Bronchial epithelial cell (primary cell): ENCODE measurements around the gene ADAMTS14. TPM values are rescaled to one million over a fixed set of nuclear protein-coding genes. Genes with fewer than 3 reads are reported as not detected.

ENCODE experiments used
- DNase-seq: peaks from one replicate; pipeline ENCODE4 v3.0.0-alpha.2; 2010; ENCODE audit warnings: low read depth
- FAIRE-seq: peaks from 2 replicates; lab custom pipeline; 2011; peaks lifted over from hg19 to GRCh38; lab: Jason Lieb, UNC
- H3K27me3 ChIP-seq: 2 replicates; pipeline ENCODE4 v1.5.1; 2011; ENCODE audit warnings: low read length; ENCODE audit not compliant: control insufficient read depth, insufficient read depth
- H3K36me3 ChIP-seq: 2 replicates; pipeline ENCODE4 v1.5.1; 2011; ENCODE audit warnings: low read length; ENCODE audit not compliant: control insufficient read depth, insufficient read depth
- H3K4me3 ChIP-seq: 2 replicates; pipeline ENCODE4 v1.5.1; 2011; ENCODE audit warnings: mild to moderate bottlenecking, low read depth, low read length, control low read depth
- total RNA-seq: library from RNA; depleted of rRNA; stranded (reverse); fragments of >200 nt; gene quantifications from 2 replicates; pipeline ENCODE4 v1.2.1, GENCODE V29; 2014
- TF ChIP-seq, protein P1 (sequence below): IDR thresholded peaks from 2 replicates; pipeline ENCODE4 v1.5.1; 2011; ENCODE audit warnings: mild to moderate bottlenecking, moderate library complexity, low read length, control low read depth, inconsistent platforms; ENCODE audit not compliant: insufficient read depth, severe bottlenecking

ADAMTS14 gene
- total RNA-seq, 1 donor from 2014 or later = 0.26 TPM

DNA sequence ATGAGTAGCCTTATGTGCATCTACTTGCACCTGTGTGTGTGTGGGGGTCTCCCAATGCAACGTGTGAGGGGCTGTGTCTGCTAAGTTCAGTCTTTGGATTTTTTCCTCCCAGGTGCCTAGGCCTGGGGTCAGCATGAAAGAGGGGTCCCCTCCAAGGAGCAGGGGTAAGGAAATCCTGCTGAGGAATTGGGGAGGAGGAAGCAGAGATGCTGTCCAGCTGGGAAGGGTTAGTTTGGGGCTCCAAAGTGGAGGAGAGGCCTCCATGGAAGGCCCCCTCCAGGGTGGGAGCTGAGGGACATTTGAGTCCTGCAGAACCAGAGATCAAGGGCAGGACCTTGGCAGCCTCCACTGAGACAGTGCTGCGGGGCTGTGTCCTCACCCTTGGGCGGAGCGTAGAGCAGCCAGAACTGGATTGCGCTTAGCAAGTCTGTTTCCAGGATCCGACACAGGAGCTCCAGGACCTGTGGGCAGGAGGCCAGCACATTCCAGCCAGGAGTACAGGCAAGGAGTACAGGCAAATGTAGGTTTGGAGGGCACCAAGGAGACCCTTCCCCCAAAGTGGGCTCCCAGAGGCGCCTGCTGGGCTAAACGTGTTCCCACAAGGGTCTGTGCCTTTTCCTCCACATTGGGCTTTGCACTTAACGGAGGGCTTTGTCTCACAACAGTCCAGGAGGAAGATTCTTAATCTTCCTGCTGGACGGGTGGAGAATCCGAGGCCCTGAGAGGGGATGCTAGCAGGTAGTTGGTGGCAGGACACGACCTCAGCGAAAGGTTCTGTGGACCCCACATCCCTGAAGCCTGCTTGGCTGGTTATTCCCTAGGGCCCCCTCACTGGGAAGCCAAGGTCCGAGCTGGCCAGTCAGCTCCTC lies 102.7 kb downstream of the ADAMTS14 start:
- Histone ChIP-seq H3K4me3 (no peak overlapping the region), H3K27me3 (no peaks in the 10 kb centered on the region), H3K36me3 (no peaks in the 10 kb centered on the region)
- TF ChIP-seq, protein P1, sequence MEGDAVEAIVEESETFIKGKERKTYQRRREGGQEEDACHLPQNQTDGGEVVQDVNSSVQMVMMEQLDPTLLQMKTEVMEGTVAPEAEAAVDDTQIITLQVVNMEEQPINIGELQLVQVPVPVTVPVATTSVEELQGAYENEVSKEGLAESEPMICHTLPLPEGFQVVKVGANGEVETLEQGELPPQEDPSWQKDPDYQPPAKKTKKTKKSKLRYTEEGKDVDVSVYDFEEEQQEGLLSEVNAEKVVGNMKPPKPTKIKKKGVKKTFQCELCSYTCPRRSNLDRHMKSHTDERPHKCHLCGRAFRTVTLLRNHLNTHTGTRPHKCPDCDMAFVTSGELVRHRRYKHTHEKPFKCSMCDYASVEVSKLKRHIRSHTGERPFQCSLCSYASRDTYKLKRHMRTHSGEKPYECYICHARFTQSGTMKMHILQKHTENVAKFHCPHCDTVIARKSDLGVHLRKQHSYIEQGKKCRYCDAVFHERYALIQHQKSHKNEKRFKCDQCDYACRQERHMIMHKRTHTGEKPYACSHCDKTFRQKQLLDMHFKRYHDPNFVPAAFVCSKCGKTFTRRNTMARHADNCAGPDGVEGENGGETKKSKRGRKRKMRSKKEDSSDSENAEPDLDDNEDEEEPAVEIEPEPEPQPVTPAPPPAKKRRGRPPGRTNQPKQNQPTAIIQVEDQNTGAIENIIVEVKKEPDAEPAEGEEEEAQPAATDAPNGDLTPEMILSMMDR = no peak
- FAIRE-seq (no peak), DNase-seq (peak; percentile 30)

DNA sequence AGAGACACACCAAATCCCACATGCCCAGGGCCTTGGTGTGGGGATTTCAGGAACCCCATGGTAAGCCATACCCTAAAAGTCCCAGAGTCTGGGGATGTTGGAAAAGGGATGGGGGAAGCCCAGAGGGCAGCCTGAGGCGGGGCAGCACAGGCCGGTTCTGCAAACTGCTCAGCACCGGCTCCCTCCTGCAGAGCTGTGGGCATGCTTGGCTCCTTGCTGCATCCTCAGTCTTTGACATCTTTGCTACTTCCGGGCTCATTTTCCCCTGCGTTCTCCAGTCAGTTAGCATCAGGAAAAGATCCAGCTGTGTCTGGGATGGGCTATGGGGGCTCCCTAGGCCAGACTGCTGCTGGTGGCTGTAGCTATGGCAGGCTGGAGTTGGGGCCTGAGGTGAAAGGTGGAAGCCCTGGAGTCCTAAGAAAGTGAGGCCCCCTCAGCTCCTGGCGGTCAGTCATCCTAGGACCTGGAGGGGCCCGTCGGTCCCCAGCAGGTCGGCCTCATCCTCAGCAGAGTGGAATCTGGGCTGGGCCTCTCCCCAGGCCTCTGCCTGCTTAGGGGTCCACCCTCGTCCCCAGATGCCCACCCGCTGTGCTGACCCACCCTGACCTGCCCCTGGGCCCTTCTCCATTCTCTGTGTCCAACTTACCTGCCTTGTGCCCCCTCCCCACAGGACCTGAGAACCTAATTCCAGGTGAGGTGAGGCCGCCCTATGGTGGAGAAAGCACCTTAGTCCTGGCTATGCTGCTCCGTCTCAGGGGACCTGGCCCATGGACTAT lies 103.6 kb downstream of the ADAMTS14 start:
- TF ChIP-seq, protein P1 = no peak
- FAIRE-seq (no peak), DNase-seq (no peak)
- Histone ChIP-seq H3K36me3 (no peaks in the 10 kb centered on the region), H3K27me3 (no peaks in the 10 kb centered on the region), H3K4me3 (no peak overlapping the region)

DNA sequence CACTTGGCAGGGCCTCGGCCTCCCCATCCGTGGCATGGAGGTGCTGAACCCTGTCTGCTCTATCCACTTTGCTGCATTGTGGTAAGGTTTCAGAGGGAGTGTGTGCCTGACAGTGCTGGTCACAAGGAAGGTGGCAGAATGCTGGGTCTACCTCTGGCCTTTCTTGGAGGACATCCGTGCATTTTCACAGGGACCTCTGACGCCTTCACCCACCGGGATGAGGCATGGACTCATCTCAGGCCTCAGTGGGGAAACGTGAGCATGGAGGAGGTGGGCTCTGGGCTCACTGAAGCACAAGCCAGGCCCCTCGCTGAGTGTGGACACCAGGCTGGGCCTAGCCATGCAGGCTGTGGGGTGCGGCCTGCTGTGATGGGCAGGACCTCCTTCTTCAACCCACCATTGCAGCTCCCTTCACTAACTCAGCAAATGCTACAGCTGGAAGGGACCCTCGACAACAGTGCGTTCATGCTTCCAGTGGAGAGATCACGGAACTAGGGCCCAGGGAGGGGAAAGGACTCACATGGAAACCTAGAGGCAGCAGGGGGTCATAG lies 104.2 kb downstream of the ADAMTS14 start:
- Histone ChIP-seq H3K27me3 (no peaks in the 10 kb centered on the region), H3K4me3 (no peak overlapping the region), H3K36me3 (no peaks in the 10 kb centered on the region)
- FAIRE-seq (no peak), DNase-seq (no peak)
- TF ChIP-seq, protein P1 = no peak

DNA sequence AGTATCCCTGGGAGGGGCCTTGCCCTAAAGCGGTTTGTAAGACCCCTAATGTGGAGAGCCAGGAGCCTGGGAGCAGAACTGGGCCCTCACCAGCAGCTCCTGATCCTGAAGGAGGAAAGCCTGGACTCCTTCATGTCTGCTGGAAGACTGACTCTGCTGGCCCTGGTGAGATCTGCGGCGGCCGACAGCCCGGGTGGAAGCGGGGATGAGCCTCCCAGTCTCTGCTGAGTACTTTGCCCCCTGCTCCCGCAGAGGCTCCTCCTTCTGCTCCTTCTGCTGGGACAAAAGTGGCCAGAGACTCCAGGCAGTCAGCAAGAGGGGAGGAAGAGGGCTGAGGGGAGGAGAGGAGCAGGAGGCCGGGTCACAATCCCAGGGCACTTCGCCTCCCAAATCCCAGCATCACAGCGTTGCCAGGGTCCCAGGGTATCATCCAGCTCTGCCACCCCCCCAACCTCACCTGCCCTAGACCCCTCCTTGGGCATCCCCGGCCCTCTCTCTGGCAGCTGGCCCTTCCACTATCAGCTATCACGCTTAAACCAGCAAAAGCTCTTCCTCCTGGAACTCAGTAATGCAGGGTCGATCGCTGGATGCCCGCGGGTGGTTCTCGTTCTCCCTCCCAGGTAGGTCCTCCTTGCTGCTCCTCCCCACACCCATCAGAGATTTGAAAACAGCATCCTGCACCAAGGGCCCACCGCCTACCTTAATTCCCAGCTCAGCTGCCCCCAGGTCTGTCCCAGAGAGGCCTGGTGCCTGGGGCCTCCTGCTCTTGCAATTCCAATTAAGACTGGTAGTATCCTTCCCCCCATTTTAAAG lies 105.0 kb downstream of the ADAMTS14 start:
- TF ChIP-seq, protein P1 = no peak
- Histone ChIP-seq H3K27me3 (peaks cover 1% of the 10 kb centered on the region), H3K4me3 (no peak overlapping the region), H3K36me3 (no peaks in the 10 kb centered on the region)
- no peak for DNase-seq
- FAIRE-seq = no peak

DNA sequence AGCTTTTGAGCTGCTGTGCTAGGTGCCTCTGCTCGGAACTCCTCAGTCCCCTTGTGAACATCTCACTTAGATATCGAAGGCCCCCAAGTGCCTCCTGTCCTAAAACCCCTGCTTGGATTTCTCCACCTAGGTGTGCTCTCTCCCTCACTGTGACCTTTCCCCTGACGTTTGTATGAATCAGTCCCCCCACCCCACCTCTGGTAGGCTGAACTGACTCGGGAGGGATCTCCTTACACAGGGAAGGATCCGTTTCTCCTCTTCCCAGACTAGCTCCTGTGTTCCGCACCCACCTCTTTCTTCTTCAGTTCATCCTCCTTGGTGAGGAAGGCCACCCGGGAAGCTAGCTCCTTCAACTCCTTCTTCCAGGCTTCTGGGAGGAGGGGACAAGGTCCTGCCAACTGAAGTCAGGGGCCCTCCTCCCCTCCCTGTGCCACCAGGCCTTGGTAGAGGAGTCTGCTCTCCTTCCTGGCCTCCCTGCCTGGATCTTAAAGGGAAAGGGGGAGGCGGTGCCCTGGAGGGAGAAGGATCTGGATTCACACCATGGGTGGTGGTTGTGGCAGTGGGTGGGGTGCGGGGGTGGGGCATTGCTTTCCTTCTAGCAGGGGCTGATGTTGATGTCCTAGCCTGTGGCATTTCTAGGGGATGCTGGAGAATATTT lies 106.1 kb downstream of the ADAMTS14 start:
- Histone ChIP-seq H3K36me3 (no peaks in the 10 kb centered on the region), H3K27me3 (peaks cover 1% of the 10 kb centered on the region), H3K4me3 (no peak overlapping the region)
- DNase-seq = no peak
- FAIRE-seq = no peak
- TF ChIP-seq, protein P1 = no peak
